ENCODE data around the gene USP40.
"Not testable (repeated sequence)": the region's sequence is repeated elsewhere in the genome, so short reads cannot be mapped to it uniquely, and the experiment has no call there.

DNA sequence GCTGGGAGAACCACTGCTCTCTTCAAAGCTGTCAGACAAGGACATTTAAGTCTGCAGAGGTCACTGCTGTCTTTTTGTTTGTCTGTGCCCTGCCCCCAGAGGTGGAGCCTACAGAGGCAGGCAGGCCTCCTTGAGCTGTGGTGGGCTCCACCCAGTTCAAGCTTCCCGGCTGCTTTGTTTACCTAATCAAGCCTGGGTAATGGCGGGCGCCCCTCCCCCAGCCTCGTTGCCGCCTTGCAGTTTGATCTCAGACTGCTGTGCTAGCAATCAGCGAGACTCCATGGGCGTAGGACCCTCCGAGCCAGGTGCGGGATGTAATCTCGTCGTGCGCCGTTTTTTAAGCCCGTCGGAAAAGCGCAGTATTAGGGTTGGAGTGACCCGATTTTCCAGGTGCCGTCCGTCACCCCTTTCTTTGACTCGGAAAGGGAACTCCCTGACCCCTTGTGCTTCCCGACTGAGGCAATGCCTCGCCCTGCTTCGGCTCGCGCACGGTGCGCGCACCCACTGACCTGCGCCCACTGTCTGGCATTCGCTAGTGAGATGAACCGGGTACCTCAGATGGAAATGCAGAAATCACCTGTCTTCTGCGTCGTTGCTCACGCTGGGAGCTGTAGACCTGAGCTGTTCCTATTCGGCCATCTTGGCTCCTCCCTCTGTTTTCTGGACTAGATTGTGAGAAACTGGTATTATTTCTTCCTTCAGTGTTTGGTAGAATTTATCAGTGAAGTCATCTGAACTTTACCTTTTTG lies 16.8 kb upstream of the USP40 start:
- TF ChIP-seq, protein P1, sequence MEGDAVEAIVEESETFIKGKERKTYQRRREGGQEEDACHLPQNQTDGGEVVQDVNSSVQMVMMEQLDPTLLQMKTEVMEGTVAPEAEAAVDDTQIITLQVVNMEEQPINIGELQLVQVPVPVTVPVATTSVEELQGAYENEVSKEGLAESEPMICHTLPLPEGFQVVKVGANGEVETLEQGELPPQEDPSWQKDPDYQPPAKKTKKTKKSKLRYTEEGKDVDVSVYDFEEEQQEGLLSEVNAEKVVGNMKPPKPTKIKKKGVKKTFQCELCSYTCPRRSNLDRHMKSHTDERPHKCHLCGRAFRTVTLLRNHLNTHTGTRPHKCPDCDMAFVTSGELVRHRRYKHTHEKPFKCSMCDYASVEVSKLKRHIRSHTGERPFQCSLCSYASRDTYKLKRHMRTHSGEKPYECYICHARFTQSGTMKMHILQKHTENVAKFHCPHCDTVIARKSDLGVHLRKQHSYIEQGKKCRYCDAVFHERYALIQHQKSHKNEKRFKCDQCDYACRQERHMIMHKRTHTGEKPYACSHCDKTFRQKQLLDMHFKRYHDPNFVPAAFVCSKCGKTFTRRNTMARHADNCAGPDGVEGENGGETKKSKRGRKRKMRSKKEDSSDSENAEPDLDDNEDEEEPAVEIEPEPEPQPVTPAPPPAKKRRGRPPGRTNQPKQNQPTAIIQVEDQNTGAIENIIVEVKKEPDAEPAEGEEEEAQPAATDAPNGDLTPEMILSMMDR (IDR thresholded peaks at IDR 0.05), result not testable (repeated sequence)
- not testable (repeated sequence) for TF ChIP-seq POLR2AphosphoS5, POLR2A (IDR thresholded peaks at IDR 0.05)
